Liver (tissue), 3 donors: ENCODE measurements around the gene RPS27A.

Source experiments
- EGR1 ChIP-seq, 2 donors: IDR thresholded peaks; 2 replicates each; pipeline ENCODE4 v1.6.1; 2016 to 2018; ENCODE audit warnings: antibody characterized with exemption in 2 of 2, low read depth in 2 of 2
- FOXA1 ChIP-seq: IDR thresholded peaks from 2 replicates; pipeline ENCODE4 v1.6.1; 2016; ENCODE audit warnings: antibody characterized with exemption
- GABPA ChIP-seq, 2 donors: IDR thresholded peaks in 1 of 2; conservative IDR thresholded peaks in 1 of 2; 2 replicates each; pipeline ENCODE4 v1.6.1; 2016; ENCODE audit warnings: antibody characterized with exemption in 2 of 2, mild to moderate bottlenecking in 1 of 2, moderate library complexity in 1 of 2
- SP1 ChIP-seq: IDR thresholded peaks from 2 replicates; pipeline ENCODE4 v1.6.1; 2018; ENCODE audit warnings: antibody characterized with exemption, mild to moderate bottlenecking
- TAF1 ChIP-seq: conservative IDR thresholded peaks from 2 replicates; pipeline ENCODE4 v1.6.1; 2016; ENCODE audit warnings: antibody characterized with exemption, mild to moderate bottlenecking
- TF ChIP-seq, protein P1 (sequence below): fragments of 150-350 bp; IDR thresholded peaks from 2 replicates; pipeline ENCODE4 v1.5.1; 2017; ENCODE audit warnings: improper control_type of control experiment, low read depth, low read length; ENCODE audit not compliant: missing input control
- TF ChIP-seq, protein P2 (sequence below): IDR thresholded peaks from 2 replicates; pipeline ENCODE4 v1.6.1; 2016; ENCODE audit warnings: antibody characterized with exemption, mild to moderate bottlenecking
- TF ChIP-seq, protein P3 (sequence below): IDR thresholded peaks from 2 replicates; pipeline ENCODE4 v1.6.1; 2016; ENCODE audit warnings: antibody characterized with exemption
- TF ChIP-seq, protein P4 (sequence below): IDR thresholded peaks from 2 replicates; pipeline ENCODE4 v1.6.1; 2016; ENCODE audit warnings: antibody characterized with exemption
- donor health status: healthy.
- donor health status: healthy.

DNA sequence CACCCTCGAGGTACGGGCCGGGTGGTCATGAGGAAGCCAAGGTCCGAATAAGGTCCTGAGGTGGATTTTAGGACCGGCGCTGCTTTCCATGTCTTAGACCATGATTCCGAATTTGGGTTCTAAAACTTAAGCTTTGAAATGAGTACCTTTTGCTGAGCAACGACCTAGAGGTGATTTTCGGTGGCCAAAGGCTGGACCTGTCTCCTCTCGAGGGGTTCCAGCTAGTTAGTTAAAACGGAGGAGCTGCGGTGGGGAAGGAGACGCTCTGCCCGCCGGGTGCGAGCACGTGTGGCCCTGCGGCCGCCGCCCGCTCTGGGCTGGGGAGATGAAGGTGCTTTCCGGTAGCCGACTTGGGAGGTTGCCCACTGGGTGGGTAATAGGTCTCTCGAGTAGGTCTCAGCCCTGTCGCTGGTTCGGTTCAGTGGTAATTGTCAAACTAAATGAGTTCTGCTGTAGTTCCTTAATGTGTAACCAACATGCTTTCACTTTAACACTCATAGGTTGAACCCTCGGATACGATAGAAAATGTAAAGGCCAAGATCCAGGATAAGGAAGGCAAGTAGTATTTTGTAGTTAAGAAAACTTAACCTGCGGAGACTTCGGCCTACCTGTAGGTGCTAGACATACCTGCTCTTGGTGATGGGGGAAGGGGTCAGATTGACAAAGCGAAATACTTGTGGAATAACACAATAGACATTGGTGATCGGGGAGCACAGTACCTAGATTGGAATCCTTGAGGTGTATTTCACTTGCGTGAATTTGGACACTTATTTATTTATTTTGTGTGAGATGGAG lies 572 bp downstream of the RPS27A start:
- TF ChIP-seq, protein P1, sequence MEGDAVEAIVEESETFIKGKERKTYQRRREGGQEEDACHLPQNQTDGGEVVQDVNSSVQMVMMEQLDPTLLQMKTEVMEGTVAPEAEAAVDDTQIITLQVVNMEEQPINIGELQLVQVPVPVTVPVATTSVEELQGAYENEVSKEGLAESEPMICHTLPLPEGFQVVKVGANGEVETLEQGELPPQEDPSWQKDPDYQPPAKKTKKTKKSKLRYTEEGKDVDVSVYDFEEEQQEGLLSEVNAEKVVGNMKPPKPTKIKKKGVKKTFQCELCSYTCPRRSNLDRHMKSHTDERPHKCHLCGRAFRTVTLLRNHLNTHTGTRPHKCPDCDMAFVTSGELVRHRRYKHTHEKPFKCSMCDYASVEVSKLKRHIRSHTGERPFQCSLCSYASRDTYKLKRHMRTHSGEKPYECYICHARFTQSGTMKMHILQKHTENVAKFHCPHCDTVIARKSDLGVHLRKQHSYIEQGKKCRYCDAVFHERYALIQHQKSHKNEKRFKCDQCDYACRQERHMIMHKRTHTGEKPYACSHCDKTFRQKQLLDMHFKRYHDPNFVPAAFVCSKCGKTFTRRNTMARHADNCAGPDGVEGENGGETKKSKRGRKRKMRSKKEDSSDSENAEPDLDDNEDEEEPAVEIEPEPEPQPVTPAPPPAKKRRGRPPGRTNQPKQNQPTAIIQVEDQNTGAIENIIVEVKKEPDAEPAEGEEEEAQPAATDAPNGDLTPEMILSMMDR = no peak
- TF ChIP-seq TAF1 (no peak), GABPA (IDR thresholded peaks at IDR 0.05 in 1 of 2, conservative IDR thresholded peaks at IDR 0.05 in 1 of 2) (no peak), EGR1 (IDR thresholded peaks at IDR 0.05; ENCODE audit: low read depth in 2 of 2) (no peak), SP1 (no peak), FOXA1 (no peak)
- TF ChIP-seq, protein P2, sequence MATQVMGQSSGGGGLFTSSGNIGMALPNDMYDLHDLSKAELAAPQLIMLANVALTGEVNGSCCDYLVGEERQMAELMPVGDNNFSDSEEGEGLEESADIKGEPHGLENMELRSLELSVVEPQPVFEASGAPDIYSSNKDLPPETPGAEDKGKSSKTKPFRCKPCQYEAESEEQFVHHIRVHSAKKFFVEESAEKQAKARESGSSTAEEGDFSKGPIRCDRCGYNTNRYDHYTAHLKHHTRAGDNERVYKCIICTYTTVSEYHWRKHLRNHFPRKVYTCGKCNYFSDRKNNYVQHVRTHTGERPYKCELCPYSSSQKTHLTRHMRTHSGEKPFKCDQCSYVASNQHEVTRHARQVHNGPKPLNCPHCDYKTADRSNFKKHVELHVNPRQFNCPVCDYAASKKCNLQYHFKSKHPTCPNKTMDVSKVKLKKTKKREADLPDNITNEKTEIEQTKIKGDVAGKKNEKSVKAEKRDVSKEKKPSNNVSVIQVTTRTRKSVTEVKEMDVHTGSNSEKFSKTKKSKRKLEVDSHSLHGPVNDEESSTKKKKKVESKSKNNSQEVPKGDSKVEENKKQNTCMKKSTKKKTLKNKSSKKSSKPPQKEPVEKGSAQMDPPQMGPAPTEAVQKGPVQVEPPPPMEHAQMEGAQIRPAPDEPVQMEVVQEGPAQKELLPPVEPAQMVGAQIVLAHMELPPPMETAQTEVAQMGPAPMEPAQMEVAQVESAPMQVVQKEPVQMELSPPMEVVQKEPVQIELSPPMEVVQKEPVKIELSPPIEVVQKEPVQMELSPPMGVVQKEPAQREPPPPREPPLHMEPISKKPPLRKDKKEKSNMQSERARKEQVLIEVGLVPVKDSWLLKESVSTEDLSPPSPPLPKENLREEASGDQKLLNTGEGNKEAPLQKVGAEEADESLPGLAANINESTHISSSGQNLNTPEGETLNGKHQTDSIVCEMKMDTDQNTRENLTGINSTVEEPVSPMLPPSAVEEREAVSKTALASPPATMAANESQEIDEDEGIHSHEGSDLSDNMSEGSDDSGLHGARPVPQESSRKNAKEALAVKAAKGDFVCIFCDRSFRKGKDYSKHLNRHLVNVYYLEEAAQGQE = no peak
- TF ChIP-seq, protein P3, sequence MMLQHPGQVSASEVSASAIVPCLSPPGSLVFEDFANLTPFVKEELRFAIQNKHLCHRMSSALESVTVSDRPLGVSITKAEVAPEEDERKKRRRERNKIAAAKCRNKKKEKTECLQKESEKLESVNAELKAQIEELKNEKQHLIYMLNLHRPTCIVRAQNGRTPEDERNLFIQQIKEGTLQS = no peak
- TF ChIP-seq, protein P4, sequence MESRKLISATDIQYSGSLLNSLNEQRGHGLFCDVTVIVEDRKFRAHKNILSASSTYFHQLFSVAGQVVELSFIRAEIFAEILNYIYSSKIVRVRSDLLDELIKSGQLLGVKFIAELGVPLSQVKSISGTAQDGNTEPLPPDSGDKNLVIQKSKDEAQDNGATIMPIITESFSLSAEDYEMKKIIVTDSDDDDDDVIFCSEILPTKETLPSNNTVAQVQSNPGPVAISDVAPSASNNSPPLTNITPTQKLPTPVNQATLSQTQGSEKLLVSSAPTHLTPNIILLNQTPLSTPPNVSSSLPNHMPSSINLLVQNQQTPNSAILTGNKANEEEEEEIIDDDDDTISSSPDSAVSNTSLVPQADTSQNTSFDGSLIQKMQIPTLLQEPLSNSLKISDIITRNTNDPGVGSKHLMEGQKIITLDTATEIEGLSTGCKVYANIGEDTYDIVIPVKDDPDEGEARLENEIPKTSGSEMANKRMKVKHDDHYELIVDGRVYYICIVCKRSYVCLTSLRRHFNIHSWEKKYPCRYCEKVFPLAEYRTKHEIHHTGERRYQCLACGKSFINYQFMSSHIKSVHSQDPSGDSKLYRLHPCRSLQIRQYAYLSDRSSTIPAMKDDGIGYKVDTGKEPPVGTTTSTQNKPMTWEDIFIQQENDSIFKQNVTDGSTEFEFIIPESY = no peak
